HepG2 (cell line): ENCODE results near the gene PRR11. TPM values are rescaled to one million over a fixed set of nuclear protein-coding genes. Genes with fewer than 3 reads are reported as not detected.
A peak's percentile ranks its signal among the peaks of the same experiment; 100 is the strongest.

ENCODE experiments used
- HES4 ChIP-seq: sonication (generic); formaldehyde crosslinking; IDR thresholded peaks from 2 replicates; pipeline ENCODE4 v1.9.0; 2021; ENCODE audit warnings: mild to moderate bottlenecking, missing genetic modification reagents, borderline replicate concordance
- NFATC3 ChIP-seq: sonication (generic); formaldehyde crosslinking; IDR thresholded peaks from 2 replicates; pipeline ENCODE4 v1.5.1; 2020; ENCODE audit warnings: mild to moderate bottlenecking, missing genetic modification reagents
- TSC22D2 ChIP-seq: sonication (generic); formaldehyde crosslinking; IDR thresholded peaks from 2 replicates; pipeline ENCODE4 v1.5.1; 2020; ENCODE audit warnings: missing genetic modification reagents, mild to moderate bottlenecking, borderline replicate concordance
- ZNF766 ChIP-seq: sonication (generic); formaldehyde crosslinking; IDR thresholded peaks from 2 replicates; pipeline ENCODE4 v1.5.0; 2020; ENCODE audit warnings: missing genetic modification reagents, borderline replicate concordance
- polyA plus RNA-seq, 8 experiments: library from polyadenylated mRNA; depleted of rRNA in 3 of 8; stranded (reverse) in 7 of 8; unstranded in 1 of 8; fragments of >200 nt; fragmentation: Illumina TruSeq in 4 of 8; extraction: Trizol in 4 of 8; gene quantifications; 2 replicates each; pipeline versions ENCODE4 v1.2.1 to v1.2.3, GENCODE V29; 2011 to 2016; ENCODE audit warnings: low read depth in 4 of 8, missing spikeins in 1 of 8, mixed read lengths in 1 of 8; ENCODE audit not compliant: insufficient read depth in 1 of 8
- total RNA-seq, 5 experiments: library from RNA; depleted of rRNA; stranded (reverse); fragments of >200 nt; fragmentation: Illumina TruSeq; extraction: Trizol; gene quantifications; 2 replicates each; pipeline ENCODE4 v1.2.3, GENCODE V29; 2016; ENCODE audit warnings: low read depth in 1 of 5
- TF ChIP-seq, protein P1 (sequence below): sonication (generic); formaldehyde crosslinking; conservative IDR thresholded peaks from 2 replicates; pipeline ENCODE4 v1.4.0; 2020; ENCODE audit warnings: missing genetic modification reagents
- TF ChIP-seq, protein P2 (sequence below): sonication (generic); formaldehyde crosslinking; IDR thresholded peaks from 2 replicates; pipeline ENCODE4 v1.4.0; 2020; ENCODE audit warnings: missing genetic modification reagents, mild to moderate bottlenecking, borderline replicate concordance
- TF ChIP-seq, protein P3 (sequence below): sonication (generic); formaldehyde crosslinking; IDR thresholded peaks from 2 replicates; pipeline ENCODE4 v1.4.0; 2020; ENCODE audit warnings: missing genetic modification reagents; ENCODE audit errors: not compliant biosample characterization
- TF ChIP-seq, protein P4 (sequence below): sonication (generic); formaldehyde crosslinking; IDR thresholded peaks from 2 replicates; pipeline ENCODE4 v1.5.0; 2020; ENCODE audit warnings: mild to moderate bottlenecking, missing genetic modification reagents, borderline replicate concordance
- TF ChIP-seq, protein P5 (sequence below): sonication (generic); formaldehyde crosslinking; IDR thresholded peaks from 2 replicates; pipeline ENCODE4 v1.5.0; 2020; ENCODE audit warnings: mild to moderate bottlenecking, missing genetic modification reagents, borderline replicate concordance

Gene PRR11
- total and polyA plus RNA-seq, 2 of the 13 experiments (the other 11 are each of a cell fraction or from before 2014, with no cell fraction given), result 35.7 to 39.2 TPM

DNA sequence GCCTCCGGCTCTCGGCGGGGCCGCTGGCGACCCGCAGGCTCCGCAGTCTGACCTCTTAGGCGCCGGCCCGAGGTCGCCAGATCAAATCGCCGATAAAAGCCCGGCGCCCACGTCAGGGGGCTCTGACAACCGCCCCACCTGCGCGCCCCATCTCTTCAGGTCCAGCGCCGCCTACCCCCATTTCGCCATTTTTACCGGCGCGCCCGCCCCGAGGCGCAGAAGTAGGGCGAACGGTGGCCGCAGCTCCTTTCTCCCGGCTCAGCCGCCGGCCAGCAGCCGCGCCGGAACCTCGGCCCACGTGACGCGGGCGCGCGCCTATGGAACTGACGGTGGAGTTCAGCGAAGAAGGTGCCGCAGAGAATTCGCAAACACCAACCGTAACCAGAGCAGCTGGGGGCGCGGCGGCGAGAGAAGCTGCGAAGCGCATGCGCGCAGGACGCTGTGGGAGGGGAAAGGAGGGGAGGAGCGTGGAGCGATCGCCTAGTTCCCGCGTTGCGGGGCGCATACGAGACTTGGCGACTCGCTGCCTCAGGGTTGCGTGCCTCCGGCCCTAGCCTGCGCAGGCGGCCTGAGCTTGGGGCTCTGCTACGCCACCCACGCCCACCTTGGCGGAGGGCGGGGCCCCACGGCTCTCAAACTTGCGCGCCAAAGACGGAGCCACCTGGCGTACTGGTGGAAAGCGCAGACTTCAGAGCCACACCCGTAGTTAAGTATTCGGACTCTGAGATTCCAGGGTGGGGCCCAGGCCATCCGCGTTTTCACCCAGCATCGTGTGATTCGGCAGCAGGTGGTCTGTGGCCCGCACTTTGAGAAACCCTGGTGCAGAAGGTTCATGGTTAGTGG lies 48.9 kb upstream of the PRR11 start, which contains the start of gene TRIM37 (continued):
- TF ChIP-seq, protein P1, sequence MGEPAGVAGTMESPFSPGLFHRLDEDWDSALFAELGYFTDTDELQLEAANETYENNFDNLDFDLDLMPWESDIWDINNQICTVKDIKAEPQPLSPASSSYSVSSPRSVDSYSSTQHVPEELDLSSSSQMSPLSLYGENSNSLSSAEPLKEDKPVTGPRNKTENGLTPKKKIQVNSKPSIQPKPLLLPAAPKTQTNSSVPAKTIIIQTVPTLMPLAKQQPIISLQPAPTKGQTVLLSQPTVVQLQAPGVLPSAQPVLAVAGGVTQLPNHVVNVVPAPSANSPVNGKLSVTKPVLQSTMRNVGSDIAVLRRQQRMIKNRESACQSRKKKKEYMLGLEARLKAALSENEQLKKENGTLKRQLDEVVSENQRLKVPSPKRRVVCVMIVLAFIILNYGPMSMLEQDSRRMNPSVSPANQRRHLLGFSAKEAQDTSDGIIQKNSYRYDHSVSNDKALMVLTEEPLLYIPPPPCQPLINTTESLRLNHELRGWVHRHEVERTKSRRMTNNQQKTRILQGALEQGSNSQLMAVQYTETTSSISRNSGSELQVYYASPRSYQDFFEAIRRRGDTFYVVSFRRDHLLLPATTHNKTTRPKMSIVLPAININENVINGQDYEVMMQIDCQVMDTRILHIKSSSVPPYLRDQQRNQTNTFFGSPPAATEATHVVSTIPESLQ, result no peak
- TF ChIP-seq NFATC3 (CRISPR knock-in tag), result peak; percentile 94
- TF ChIP-seq TSC22D2, result no peak; the same call in 1 of the 2 replicates
- TF ChIP-seq, protein P2, sequence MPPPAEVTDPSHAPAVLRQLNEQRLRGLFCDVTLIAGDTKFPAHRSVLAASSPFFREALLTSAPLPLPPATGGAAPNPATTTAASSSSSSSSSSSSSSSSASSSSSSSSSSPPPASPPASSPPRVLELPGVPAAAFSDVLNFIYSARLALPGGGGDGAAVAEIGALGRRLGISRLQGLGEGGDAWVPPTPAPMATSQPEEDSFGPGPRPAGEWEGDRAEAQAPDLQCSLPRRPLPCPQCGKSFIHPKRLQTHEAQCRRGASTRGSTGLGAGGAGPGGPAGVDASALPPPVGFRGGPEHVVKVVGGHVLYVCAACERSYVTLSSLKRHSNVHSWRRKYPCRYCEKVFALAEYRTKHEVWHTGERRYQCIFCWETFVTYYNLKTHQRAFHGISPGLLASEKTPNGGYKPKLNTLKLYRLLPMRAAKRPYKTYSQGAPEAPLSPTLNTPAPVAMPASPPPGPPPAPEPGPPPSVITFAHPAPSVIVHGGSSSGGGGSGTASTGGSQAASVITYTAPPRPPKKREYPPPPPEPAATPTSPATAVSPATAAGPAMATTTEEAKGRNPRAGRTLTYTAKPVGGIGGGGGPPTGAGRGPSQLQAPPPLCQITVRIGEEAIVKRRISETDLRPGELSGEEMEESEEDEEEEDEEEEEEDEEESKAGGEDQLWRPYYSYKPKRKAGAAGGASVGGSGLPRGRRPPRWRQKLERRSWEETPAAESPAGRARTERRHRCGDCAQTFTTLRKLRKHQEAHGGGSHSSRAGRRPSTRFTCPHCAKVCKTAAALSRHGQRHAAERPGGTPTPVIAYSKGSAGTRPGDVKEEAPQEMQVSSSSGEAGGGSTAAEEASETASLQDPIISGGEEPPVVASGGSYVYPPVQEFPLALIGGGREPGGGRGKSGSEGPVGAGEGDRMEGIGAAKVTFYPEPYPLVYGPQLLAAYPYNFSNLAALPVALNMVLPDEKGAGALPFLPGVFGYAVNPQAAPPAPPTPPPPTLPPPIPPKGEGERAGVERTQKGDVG (CRISPR knock-in tag), result peak; percentile 29
- peak; percentile 90; the same call in 1 of the 2 replicates for TF ChIP-seq ZNF766 (CRISPR knock-in tag)
- peak; percentile 80; the same call in 1 of the 2 replicates for TF ChIP-seq HES4 (CRISPR knock-in tag)
- TF ChIP-seq, protein P3, sequence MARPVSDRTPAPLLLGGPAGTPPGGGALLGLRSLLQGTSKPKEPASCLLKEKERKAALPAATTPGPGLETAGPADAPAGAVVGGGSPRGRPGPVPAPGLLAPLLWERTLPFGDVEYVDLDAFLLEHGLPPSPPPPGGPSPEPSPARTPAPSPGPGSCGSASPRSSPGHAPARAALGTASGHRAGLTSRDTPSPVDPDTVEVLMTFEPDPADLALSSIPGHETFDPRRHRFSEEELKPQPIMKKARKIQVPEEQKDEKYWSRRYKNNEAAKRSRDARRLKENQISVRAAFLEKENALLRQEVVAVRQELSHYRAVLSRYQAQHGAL (CRISPR knock-in tag), result peak; percentile 30
- TF ChIP-seq, protein P4, sequence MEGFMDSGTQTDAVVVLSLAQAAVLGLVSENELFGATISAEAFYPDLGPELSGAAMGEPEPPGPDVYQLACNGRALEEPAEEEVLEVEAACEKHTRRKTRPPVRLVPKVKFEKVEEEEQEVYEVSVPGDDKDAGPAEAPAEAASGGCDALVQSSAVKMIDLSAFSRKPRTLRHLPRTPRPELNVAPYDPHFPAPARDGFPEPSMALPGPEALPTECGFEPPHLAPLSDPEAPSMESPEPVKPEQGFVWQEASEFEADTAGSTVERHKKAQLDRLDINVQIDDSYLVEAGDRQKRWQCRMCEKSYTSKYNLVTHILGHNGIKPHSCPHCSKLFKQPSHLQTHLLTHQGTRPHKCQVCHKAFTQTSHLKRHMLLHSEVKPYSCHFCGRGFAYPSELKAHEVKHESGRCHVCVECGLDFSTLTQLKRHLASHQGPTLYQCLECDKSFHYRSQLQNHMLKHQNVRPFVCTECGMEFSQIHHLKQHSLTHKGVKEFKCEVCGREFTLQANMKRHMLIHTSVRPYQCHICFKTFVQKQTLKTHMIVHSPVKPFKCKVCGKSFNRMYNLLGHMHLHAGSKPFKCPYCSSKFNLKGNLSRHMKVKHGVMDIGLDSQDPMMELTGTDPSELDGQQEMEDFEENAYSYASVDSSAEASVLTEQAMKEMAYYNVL (CRISPR knock-in tag), result peak; percentile 72; the same call in 1 of the 2 replicates
- TF ChIP-seq, protein P5, sequence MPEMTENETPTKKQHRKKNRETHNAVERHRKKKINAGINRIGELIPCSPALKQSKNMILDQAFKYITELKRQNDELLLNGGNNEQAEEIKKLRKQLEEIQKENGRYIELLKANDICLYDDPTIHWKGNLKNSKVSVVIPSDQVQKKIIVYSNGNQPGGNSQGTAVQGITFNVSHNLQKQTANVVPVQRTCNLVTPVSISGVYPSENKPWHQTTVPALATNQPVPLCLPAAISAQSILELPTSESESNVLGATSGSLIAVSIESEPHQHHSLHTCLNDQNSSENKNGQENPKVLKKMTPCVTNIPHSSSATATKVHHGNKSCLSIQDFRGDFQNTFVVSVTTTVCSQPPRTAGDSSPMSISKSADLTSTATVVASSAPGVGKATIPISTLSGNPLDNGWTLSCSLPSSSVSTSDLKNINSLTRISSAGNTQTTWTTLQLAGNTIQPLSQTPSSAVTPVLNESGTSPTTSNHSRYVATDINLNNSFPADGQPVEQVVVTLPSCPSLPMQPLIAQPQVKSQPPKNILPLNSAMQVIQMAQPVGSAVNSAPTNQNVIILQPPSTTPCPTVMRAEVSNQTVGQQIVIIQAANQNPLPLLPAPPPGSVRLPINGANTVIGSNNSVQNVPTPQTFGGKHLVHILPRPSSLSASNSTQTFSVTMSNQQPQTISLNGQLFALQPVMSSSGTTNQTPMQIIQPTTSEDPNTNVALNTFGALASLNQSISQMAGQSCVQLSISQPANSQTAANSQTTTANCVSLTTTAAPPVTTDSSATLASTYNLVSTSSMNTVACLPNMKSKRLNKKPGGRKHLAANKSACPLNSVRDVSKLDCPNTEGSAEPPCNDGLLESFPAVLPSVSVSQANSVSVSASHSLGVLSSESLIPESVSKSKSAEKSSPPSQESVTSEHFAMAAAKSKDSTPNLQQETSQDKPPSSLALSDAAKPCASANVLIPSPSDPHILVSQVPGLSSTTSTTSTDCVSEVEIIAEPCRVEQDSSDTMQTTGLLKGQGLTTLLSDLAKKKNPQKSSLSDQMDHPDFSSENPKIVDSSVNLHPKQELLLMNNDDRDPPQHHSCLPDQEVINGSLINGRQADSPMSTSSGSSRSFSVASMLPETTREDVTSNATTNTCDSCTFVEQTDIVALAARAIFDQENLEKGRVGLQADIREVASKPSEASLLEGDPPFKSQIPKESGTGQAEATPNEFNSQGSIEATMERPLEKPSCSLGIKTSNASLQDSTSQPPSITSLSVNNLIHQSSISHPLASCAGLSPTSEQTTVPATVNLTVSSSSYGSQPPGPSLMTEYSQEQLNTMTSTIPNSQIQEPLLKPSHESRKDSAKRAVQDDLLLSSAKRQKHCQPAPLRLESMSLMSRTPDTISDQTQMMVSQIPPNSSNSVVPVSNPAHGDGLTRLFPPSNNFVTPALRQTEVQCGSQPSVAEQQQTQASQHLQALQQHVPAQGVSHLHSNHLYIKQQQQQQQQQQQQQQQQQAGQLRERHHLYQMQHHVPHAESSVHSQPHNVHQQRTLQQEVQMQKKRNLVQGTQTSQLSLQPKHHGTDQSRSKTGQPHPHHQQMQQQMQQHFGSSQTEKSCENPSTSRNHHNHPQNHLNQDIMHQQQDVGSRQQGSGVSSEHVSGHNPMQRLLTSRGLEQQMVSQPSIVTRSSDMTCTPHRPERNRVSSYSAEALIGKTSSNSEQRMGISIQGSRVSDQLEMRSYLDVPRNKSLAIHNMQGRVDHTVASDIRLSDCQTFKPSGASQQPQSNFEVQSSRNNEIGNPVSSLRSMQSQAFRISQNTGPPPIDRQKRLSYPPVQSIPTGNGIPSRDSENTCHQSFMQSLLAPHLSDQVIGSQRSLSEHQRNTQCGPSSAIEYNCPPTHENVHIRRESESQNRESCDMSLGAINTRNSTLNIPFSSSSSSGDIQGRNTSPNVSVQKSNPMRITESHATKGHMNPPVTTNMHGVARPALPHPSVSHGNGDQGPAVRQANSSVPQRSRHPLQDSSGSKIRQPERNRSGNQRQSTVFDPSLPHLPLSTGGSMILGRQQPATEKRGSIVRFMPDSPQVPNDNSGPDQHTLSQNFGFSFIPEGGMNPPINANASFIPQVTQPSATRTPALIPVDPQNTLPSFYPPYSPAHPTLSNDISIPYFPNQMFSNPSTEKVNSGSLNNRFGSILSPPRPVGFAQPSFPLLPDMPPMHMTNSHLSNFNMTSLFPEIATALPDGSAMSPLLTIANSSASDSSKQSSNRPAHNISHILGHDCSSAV (CRISPR knock-in tag), result no peak
